Adrenal gland (tissue), 5 donors: ENCODE results near the gene SLC28A1.

Experiments used
- CTCF ChIP-seq, 6 experiments: fragments of 450-650 bp in 4 of 6; fragments of 200-600 bp in 2 of 6; sonication (generic) in 1 of 6; IDR thresholded peaks; 1 replicate in 5 of 6; 2 replicates in 1 of 6; pipeline versions ENCODE4 v1.5.1 to v1.8.0; 2016 to 2021; ENCODE audit warnings: antibody characterized with exemption in 6 of 6, mild to moderate bottlenecking in 2 of 6, moderate library complexity in 1 of 6
- POLR2A ChIP-seq, 2 donors: fragments of 450-650 bp; IDR thresholded peaks; one replicate each; pipeline ENCODE4 v1.6.1; 2017; ENCODE audit warnings: antibody characterized with exemption in 2 of 2, mild to moderate bottlenecking in 2 of 2, moderate library complexity in 1 of 2
- donor health status: DM: no; HTN: no; CAD: no.

DNA sequence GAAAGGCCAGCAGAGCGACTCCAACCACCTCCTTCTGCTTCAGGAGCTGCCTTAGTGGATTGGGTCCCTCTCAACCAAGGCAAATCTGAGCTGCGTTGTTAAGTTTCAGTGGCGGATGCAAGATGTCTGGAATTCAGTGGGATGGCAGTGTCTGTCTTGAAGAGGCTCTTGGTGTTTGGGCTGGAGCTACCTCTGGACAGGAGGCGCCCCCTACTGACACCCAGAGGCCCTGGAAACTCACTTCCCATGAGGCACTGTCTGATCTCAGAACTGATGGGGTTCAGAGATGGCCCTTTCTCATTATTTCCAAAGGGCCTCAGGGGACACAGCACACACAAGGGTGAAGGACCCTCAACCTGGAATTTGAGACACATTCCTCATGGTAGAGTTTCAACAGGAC lies 6.0 kb upstream of the SLC28A1 start:
- TF ChIP-seq POLR2A (IDR thresholded peaks at IDR 0.05) = no peak
- TF ChIP-seq CTCF (IDR thresholded peaks at IDR 0.05) = peak; percentile 42 to 77 (median 68)
